ENCODE results near the gene CHI3L1.

CHI3L1 gene

DNA sequence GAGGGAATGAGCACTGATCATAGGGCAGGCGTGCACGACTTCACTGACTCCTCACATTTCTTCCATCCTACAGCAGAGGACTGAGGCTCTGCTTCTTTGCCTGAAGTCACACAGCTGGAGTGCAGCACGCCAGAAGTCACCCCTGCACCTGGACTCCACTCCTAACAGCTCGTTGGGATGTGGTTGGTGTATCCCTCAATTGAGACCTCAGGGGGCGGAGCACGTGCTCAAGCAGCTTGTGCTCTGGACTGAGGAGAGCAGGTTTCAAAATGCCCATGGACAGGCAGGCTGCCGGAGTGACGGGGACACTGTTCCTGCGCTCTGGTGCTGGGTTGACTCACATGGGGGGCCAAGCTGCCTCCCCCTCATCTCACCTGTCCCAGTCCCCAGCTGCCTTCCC lies 29.1 kb upstream of the CHI3L1 start:
- Mint-ChIP-seq H3K4me1 (peaks cover 7% of the 10 kb centered on the region), H3K9me3 (no peaks in the 10 kb centered on the region), H3K27me3 (peaks cover 7% of the 10 kb centered on the region), H3K36me3 (no peaks in the 10 kb centered on the region), H3K4me3 (no peak overlapping the region), H3K27ac (no peak overlapping the region)
- ATAC-seq (ENCODE audit: low read depth) = no peak
- no peak for DNase-seq (ENCODE audit: low spot score in 2 of 2)

DNA sequence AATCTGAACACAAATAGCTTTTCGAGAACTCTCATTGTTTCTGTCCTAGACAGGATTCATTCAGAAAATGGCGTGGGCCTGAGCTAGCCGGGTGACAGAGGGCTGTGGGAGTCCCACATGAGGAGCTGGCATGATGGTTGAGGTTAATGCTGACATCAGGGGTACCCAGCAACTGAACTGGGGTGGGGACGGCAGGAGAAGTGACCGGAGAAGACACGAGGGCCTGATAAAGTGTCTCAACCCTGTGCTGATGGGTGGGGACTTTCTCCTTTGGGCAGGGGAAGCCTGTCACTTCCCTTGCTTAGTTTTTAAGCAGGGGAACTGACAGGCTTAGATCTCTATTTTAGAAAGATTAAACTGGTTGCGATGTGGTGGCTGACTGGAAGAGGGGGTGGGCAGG lies 28.4 kb upstream of the CHI3L1 start:
- Mint-ChIP-seq H3K4me3 (no peak overlapping the region), H3K27ac (no peak overlapping the region), H3K36me3 (no peaks in the 10 kb centered on the region), H3K9me3 (no peaks in the 10 kb centered on the region), H3K4me1 (peaks cover 7% of the 10 kb centered on the region), H3K27me3 (peaks cover 7% of the 10 kb centered on the region)
- ATAC-seq (ENCODE audit: low read depth) (no peak), DNase-seq (ENCODE audit: low spot score in 2 of 2) (no peak)

DNA sequence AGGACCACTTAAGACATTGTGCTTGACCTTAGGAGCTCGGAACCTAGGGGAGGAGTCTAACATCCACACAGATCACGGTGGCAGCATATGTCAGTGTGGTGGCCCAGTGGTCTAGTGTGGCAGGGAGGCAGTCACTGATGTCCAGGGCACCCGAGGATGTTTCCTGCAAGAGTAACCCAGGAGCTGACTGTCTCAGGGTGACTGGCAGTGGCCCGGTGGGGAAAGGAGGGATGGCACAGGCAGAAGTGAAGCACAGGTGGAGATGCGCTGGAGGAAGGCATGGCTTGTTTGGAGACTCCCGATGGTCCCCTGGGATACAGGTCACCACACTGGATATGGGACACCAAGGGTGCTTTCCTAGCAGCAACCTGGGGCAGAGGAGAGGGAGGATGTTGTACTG lies 26.6 kb upstream of the CHI3L1 start:
- Mint-ChIP-seq H3K36me3 (no peaks in the 10 kb centered on the region), H3K4me3 (no peak overlapping the region), H3K4me1 (peaks cover 7% of the 10 kb centered on the region), H3K9me3 (no peaks in the 10 kb centered on the region), H3K27me3 (peaks cover 3% of the 10 kb centered on the region), H3K27ac (no peak overlapping the region)
- no peak for ATAC-seq (ENCODE audit: low read depth)
- no peak for DNase-seq (ENCODE audit: low spot score in 2 of 2)

DNA sequence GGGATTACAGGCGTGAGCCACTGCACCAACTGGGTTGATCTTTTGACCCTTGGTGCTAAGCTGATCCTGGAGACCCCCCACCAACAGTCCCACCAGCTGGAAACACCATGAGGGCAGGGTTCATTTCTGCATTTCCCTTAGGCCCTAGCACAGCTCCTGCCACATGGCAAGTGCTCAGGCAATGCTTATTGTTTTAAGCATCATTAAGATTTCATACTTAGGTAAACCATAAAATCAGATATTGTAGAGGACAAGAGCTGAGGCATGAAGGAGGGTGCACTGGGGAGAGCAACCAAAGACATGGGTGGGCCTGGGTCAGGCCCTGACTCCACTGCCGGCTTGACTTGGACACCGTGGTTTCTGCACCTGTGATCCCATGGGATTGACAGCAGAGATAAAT lies 25.3 kb upstream of the CHI3L1 start:
- Mint-ChIP-seq H3K9me3 (no peaks in the 10 kb centered on the region), H3K27ac (no peak overlapping the region), H3K4me3 (no peak overlapping the region), H3K36me3 (no peaks in the 10 kb centered on the region), H3K4me1 (peaks cover 5% of the 10 kb centered on the region), H3K27me3 (peaks cover 4% of the 10 kb centered on the region)
- ATAC-seq (ENCODE audit: low read depth) = no peak
- no peak for DNase-seq (ENCODE audit: low spot score in 2 of 2)

DNA sequence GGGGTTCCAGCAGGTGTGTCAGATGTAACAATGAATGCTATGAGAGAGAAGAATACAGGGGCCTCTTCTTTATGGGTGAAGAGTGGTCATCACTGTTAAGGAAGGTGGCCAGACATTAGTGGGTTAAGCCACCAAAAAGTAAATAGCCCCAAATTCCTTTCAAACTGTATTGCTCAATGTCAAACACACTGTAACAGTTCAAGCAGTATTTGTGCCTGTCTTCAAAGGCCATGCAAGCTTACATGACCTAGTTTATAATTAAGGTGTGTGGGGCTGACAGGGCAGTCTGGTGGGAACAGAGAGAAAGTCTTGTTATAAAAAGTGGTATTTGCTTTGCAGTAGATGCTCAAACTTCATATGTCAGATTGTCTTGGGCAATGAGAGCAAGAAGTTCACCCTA lies 24.5 kb upstream of the CHI3L1 start:
- DNase-seq (ENCODE audit: low spot score in 2 of 2) (no peak), ATAC-seq (ENCODE audit: low read depth) (no peak)
- Mint-ChIP-seq H3K36me3 (no peaks in the 10 kb centered on the region), H3K4me1 (peaks cover under 1% of the 10 kb centered on the region), H3K4me3 (no peak overlapping the region), H3K27me3 (peaks cover 5% of the 10 kb centered on the region), H3K27ac (no peak overlapping the region), H3K9me3 (no peaks in the 10 kb centered on the region)

DNA sequence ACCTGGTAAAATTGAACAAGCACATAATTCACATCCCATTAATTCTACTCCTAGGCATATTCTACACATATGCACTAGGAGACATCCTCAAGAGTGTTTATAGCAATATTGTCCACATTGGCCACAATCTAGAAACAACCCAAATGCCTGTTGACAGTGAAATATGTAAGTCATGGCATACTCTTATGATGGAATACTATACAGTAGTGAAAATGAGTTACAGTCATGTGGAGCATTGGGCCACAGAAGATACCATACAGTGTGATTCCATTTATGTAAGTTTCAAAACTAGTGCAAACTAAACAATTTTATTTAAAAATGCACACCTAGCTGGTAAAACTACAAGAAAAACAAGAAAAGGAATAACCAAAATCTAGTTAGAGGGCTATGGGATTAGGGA lies 23.8 kb upstream of the CHI3L1 start:
- no peak for ATAC-seq (ENCODE audit: low read depth)
- Mint-ChIP-seq H3K36me3 (no peaks in the 10 kb centered on the region), H3K4me3 (no peak overlapping the region), H3K27ac (no peak overlapping the region), H3K4me1 (no peaks in the 10 kb centered on the region), H3K9me3 (no peaks in the 10 kb centered on the region), H3K27me3 (peaks cover 5% of the 10 kb centered on the region)
- DNase-seq (ENCODE audit: low spot score in 2 of 2) = no peak

DNA sequence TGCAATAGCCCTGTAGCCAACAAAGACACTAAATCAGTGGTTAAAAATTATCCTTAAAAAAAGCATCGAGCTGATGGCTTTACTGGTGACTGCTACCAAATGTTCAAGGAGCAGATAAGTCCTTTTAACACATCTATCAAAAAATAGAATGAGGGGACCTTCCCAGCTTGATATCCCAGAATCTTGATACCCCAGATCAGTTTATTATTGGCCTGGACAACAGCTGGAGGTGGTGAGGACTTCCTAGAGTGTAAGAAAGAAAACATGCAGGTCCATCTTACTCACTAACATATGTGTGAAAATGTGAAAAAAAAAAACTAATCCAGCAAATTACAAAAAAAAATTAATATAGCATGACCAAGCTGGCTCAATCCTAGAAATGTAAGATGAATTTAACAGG lies 21.7 kb upstream of the CHI3L1 start:
- DNase-seq (ENCODE audit: low spot score in 2 of 2) (no peak), ATAC-seq (ENCODE audit: low read depth) (no peak)
- H3K4me1 Mint-ChIP-seq = no peaks in the 10 kb centered on the region
- H3K9me3 Mint-ChIP-seq = no peaks in the 10 kb centered on the region
- H3K4me3 Mint-ChIP-seq = no peak overlapping the region
- no peaks in the 10 kb centered on the region for H3K36me3 Mint-ChIP-seq
- peaks cover 11% of the 10 kb centered on the region for H3K27me3 Mint-ChIP-seq
- no peak overlapping the region for H3K27ac Mint-ChIP-seq

DNA sequence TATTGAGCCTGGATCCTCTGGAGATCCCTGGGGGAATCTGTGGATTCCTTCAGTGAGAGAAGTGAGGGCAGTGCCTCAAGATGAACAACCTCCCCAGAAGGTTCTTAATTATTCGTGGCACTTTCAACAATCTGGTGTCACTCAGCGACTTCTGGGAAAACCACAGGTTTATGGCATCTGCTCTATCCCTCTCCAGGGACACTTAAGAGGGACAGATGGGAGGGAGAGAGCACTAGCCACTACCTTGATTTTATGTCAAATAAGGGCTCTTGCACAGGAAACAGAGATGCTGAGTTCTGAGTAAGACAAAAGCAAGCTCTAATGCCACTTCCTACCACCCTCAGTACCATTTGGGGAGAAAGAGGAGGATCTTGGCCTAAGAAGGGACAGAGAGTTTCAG lies 21.2 kb upstream of the CHI3L1 start:
- H3K27ac Mint-ChIP-seq = no peak overlapping the region
- H3K4me3 Mint-ChIP-seq = no peak overlapping the region
- no peaks in the 10 kb centered on the region for H3K9me3 Mint-ChIP-seq
- no peaks in the 10 kb centered on the region for H3K4me1 Mint-ChIP-seq
- DNase-seq (ENCODE audit: low spot score in 2 of 2) (no peak), ATAC-seq (ENCODE audit: low read depth) (no peak)
- H3K36me3 Mint-ChIP-seq = no peaks in the 10 kb centered on the region
- peaks cover 13% of the 10 kb centered on the region for H3K27me3 Mint-ChIP-seq

DNA sequence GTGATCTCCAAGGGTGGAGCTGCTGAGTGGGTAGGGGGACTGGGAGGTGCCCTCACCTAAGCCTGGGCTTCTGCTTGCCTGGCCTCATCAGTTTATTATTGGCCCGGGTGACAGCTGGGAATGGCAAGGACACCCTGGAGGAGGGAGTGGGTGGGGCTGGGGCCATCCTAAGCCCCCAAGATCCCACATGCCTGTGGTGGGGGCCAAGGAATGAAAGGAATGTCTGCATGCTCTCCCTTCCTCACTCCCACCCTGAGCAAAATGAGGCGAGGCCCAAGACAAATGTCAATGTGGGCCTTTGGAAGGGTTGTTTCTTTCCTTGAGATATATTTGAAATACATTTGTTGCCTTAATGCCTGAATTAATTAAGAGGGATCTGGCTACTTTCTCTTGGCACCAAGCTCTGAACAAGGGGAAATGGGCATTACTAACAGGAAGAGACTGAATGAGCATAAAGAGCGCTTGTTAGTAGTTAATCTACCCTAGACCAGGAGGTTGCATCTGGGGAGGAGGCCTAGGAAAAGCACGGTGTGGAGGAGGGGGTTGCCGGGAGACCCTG lies 19.7 kb upstream of the CHI3L1 start:
- ATAC-seq (ENCODE audit: low read depth) = no peak
- DNase-seq (ENCODE audit: low spot score in 2 of 2) = no peak
- Mint-ChIP-seq H3K36me3 (no peaks in the 10 kb centered on the region), H3K9me3 (no peaks in the 10 kb centered on the region), H3K27me3 (peaks cover 20% of the 10 kb centered on the region), H3K27ac (no peak overlapping the region), H3K4me1 (no peaks in the 10 kb centered on the region), H3K4me3 (no peak overlapping the region)

DNA sequence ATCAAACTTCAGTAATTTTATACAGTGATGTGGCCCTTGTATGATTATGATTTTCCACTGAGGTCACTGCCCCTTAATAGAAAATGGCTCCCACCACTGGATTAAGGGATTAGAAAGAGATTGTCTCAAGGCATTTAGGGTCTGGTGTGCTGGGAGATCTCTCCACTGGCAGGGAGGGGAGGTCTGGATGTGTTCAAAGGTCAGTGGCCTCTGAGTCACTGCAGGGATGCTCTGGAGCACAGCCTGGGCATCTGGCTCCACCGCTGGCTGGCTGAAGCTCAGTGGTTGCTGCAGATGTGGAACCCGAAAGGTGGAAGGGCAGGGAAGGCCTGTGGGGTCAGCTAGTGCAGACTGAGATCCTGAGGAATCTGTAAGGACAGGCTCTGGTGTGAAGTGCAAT lies 18.3 kb upstream of the CHI3L1 start:
- ATAC-seq (ENCODE audit: low read depth) (no peak), DNase-seq (ENCODE audit: low spot score in 2 of 2) (no peak)
- Mint-ChIP-seq H3K36me3 (no peaks in the 10 kb centered on the region), H3K9me3 (no peaks in the 10 kb centered on the region), H3K27ac (no peak overlapping the region), H3K27me3 (peaks cover 32% of the 10 kb centered on the region), H3K4me3 (no peak overlapping the region), H3K4me1 (no peaks in the 10 kb centered on the region)

DNA sequence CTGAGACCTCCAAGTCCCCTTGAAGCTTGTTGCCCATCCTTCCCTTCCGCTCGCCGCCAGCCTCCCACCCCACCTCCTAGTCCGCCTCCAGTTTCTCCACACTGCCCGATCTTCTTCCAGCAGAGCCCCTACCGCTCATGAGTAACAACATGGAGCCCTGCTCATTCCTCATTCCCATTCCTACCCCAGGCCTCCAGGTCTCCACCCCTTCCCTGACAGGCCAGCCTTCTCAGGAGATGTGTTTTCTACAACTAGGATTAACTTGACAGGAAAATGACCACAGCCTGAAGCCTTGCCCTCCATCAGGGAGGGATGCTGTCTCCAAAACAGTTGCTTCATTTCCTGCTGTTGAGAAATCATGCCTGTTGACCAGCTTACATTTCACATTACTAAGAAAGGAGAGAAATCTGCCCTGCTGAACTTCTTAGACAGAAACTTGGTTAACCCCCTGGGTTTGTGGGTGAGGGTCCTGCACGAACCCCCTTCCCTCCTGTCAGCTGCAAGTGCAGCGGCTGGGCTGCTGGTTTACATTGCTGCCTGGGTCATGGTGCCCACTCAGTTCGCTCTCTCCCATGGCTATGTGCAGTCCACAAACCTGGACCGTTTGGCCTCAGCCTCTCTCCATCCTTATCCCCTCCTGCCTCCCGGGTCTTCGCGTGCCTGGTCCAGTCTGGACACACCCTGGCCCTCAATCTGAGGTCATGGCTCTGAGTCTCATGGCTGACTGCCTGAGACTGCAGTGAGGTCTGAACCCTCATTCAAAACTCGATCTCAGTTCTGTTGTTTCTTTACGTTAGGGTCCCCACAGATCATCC lies 16.1 kb upstream of the CHI3L1 start:
- H3K36me3 Mint-ChIP-seq = no peaks in the 10 kb centered on the region
- no peak for DNase-seq (ENCODE audit: low spot score in 2 of 2)
- ATAC-seq (ENCODE audit: low read depth) = no peak
- peaks cover 39% of the 10 kb centered on the region for H3K27me3 Mint-ChIP-seq
- no peak overlapping the region for H3K27ac Mint-ChIP-seq
- no peaks in the 10 kb centered on the region for H3K4me1 Mint-ChIP-seq
- peaks cover 2% of the 10 kb centered on the region for H3K9me3 Mint-ChIP-seq
- H3K4me3 Mint-ChIP-seq = no peak overlapping the region

DNA sequence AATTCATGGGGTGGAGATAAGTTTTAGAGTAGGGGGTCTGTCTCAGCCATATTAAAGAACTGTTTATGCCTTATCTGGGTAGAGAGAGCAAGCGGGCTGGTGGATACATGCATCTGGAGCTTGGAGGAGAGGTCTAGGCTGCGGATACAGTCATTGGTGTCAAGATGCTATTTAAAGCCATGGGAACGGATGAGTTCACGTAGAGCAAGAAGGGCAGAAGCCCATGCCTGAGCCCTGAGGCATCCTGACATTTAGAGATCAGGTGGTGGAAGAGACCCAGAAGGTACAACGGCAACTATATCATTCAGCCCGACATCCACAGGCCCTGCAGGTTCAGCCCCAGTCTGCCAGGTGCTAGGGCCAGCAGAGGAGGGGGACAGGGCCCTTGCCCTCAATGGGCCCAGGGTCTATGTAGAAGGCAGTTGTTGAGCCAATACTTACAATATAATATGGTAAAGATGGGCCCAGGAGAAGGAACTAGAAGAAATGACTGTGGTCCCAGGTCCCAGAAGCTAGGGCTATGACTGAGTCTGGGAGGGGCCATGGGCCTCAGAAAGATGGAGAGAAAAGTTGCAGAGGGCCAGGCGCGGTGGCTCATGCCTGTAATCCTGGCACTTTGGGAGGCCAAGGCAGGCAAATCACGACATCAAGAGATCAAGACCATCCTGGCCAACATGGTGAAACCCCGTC lies 15.2 kb upstream of the CHI3L1 start:
- Mint-ChIP-seq H3K9me3 (peaks cover 2% of the 10 kb centered on the region), H3K27ac (no peak overlapping the region), H3K4me1 (no peaks in the 10 kb centered on the region), H3K4me3 (no peak overlapping the region), H3K36me3 (no peaks in the 10 kb centered on the region), H3K27me3 (peaks cover 39% of the 10 kb centered on the region)
- ATAC-seq (ENCODE audit: low read depth) (no peak), DNase-seq (ENCODE audit: low spot score in 2 of 2) (no peak)

DNA sequence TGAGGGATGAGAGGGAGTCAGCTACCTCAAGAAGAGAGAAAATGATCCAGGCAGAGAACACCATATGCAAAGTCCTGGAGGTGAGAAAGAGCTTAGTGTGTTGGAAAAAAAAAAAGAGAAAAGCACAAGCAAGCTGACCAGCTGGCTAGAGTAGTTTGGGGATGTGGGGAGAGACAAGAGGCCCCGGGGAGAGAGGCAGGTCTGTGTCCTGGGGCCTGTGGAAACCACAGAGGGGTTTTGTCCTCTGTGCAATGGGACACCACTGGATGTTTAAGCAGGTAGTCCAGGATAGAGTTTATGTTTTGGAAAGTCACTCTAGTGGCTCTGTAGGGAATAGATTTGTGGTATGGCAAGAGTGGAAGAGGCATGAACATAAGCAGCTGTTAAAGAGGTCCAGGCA lies 14.4 kb upstream of the CHI3L1 start:
- H3K4me1 Mint-ChIP-seq = no peaks in the 10 kb centered on the region
- peaks cover 38% of the 10 kb centered on the region for H3K27me3 Mint-ChIP-seq
- ATAC-seq (ENCODE audit: low read depth) = no peak
- no peak overlapping the region for H3K4me3 Mint-ChIP-seq
- DNase-seq (ENCODE audit: low spot score in 2 of 2) = no peak
- H3K9me3 Mint-ChIP-seq = peaks cover 2% of the 10 kb centered on the region
- H3K36me3 Mint-ChIP-seq = no peaks in the 10 kb centered on the region
- H3K27ac Mint-ChIP-seq = no peak overlapping the region

DNA sequence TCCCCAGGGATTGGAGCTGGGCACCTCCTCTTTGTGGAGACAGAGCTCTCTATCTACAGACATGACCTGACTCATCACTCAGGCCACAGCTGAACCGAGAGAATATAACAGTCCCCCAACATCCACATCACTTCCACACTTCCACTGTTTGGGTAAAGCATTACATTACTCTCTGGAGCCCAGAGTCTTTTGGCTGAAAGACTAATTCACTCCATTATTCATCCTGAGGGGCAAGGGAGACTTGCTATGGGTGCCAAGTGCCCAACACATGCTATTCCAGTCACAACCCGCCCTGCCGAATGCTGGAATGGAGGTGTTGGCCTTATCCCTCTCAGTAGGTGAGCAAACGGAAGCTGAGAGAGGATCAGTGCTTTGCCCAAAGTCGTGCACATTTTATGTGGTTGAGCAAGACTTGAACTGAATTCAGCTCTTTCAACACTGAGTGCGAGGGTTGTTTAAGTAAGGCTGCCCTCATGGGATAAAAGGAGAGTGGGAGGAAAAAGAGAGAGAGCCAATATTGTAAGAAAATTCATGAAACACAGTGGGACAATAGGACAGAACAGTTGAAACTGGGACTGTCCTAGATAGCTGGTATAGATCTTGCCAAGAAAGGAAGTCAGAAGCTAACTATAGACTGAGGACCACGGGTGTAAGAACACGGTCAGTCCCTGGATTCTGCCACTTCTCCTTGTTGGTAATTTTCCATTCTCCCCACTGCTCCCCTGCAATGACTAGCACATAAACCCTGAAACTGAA lies 13.5 kb upstream of the CHI3L1 start:
- H3K4me3 Mint-ChIP-seq = no peak overlapping the region
- no peak overlapping the region for H3K27ac Mint-ChIP-seq
- H3K27me3 Mint-ChIP-seq = peaks cover 43% of the 10 kb centered on the region
- ATAC-seq (ENCODE audit: low read depth) (no peak), DNase-seq (ENCODE audit: low spot score in 2 of 2) (no peak)
- H3K9me3 Mint-ChIP-seq = peaks cover 2% of the 10 kb centered on the region
- H3K36me3 Mint-ChIP-seq = no peaks in the 10 kb centered on the region
- H3K4me1 Mint-ChIP-seq = no peaks in the 10 kb centered on the region
